ENCODE measurements around the gene TRPM5.

DNA sequence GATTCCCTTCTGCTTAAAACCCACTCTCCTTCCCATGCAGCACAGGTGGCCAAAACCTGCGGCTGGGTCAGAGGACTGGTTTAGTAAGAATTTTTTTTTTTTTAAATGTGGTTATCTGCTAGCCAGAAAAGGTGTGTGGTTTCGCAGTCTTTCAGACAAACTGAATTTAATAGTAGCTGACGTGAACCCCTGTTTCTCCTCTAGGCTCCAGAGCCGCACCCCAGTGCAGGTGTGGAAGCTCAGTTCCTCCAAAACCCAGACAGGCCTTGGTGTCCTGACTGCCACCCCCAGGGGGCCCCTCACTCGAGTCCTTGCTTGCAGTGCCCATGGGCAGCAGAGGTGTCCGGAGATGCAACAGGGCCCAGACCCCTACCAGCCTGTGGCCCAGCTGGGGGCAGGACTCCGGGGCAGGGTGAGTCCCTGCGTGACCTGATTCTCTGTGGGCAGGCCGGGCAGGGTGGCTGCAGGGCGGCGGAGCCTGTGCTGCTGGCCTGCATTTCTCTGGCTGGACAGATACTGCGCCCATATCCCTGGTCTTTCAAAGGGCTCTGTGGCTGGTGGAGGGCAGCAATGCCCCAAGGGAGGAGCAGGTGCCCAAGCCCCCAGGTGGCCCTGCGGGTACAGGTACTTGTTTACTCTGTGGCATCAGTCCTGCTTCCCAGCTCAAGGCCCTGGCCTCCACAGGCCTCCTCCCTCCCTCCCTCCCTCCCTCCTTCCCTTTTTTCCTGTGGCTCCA, 15.7 kb upstream of the TRPM5 start:
- TF ChIP-seq, protein P1, sequence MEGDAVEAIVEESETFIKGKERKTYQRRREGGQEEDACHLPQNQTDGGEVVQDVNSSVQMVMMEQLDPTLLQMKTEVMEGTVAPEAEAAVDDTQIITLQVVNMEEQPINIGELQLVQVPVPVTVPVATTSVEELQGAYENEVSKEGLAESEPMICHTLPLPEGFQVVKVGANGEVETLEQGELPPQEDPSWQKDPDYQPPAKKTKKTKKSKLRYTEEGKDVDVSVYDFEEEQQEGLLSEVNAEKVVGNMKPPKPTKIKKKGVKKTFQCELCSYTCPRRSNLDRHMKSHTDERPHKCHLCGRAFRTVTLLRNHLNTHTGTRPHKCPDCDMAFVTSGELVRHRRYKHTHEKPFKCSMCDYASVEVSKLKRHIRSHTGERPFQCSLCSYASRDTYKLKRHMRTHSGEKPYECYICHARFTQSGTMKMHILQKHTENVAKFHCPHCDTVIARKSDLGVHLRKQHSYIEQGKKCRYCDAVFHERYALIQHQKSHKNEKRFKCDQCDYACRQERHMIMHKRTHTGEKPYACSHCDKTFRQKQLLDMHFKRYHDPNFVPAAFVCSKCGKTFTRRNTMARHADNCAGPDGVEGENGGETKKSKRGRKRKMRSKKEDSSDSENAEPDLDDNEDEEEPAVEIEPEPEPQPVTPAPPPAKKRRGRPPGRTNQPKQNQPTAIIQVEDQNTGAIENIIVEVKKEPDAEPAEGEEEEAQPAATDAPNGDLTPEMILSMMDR (conservative IDR thresholded peaks at IDR 0.05; ENCODE audit: low read depth, low read length) = no peak
- no peak for TF ChIP-seq EZH2 (IDR thresholded peaks at IDR 0.05; ENCODE audit: borderline replicate concordance, low read depth, low read length, poor library complexity, severe bottlenecking)
